DND-41 (cell line): ENCODE data around the gene RNF149.

Experiments
- EZH2 ChIP-seq: IDR thresholded peaks from 3 replicates; pipeline ENCODE4 v1.6.1; 2012; ENCODE audit warnings: borderline replicate concordance, low read depth, mild to moderate bottlenecking, moderate library complexity, low read length, inconsistent platforms; ENCODE audit not compliant: severe bottlenecking
- TF ChIP-seq, protein P1 (sequence below): IDR thresholded peaks from 2 replicates; pipeline ENCODE4 v1.5.1; 2012; ENCODE audit warnings: borderline replicate concordance, low read length, moderate library complexity, mild to moderate bottlenecking; ENCODE audit not compliant: poor library complexity, severe bottlenecking; ENCODE audit errors: extremely low read depth

DNA sequence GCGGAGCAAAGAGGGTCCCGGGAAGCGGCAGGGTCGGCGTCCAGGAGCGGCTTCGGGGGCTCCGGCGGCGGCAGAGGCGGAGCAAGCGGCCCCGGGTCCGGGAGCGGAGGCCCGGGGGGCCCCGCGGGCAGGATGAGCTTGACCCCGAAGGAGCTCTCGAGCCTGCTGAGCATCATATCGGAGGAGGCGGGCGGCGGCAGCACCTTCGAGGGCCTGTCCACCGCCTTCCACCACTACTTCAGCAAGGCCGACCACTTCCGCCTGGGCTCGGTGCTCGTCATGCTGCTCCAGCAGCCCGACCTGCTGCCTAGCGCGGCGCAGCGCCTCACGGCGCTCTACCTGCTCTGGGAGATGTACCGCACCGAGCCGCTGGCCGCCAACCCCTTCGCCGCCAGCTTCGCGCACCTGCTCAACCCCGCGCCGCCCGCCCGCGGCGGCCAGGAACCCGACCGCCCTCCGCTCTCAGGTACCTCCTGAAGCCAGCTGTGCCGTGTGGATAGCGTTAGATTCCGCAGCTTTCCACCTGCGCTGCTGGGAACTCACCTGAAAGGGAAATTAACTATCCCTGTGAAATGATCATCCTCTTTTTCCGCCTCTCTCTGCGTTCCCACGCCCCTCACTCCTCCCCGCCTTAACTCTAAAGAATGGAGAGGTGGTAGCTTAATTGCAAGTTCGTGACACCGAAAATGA is 55.3 kb downstream of the RNF149 start:
- TF ChIP-seq EZH2: no peak
- TF ChIP-seq, protein P1, sequence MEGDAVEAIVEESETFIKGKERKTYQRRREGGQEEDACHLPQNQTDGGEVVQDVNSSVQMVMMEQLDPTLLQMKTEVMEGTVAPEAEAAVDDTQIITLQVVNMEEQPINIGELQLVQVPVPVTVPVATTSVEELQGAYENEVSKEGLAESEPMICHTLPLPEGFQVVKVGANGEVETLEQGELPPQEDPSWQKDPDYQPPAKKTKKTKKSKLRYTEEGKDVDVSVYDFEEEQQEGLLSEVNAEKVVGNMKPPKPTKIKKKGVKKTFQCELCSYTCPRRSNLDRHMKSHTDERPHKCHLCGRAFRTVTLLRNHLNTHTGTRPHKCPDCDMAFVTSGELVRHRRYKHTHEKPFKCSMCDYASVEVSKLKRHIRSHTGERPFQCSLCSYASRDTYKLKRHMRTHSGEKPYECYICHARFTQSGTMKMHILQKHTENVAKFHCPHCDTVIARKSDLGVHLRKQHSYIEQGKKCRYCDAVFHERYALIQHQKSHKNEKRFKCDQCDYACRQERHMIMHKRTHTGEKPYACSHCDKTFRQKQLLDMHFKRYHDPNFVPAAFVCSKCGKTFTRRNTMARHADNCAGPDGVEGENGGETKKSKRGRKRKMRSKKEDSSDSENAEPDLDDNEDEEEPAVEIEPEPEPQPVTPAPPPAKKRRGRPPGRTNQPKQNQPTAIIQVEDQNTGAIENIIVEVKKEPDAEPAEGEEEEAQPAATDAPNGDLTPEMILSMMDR: no peak
